ENCODE data around the gene WDR74. TPM values are rescaled to one million over a fixed set of nuclear protein-coding genes. Genes with fewer than 3 reads are reported as not detected.
A peak's percentile ranks its signal among the peaks of the same experiment; 100 is the strongest.

The WDR74 gene
- 31.2 and 34.0 TPM in 2 replicates for total RNA-seq

DNA sequence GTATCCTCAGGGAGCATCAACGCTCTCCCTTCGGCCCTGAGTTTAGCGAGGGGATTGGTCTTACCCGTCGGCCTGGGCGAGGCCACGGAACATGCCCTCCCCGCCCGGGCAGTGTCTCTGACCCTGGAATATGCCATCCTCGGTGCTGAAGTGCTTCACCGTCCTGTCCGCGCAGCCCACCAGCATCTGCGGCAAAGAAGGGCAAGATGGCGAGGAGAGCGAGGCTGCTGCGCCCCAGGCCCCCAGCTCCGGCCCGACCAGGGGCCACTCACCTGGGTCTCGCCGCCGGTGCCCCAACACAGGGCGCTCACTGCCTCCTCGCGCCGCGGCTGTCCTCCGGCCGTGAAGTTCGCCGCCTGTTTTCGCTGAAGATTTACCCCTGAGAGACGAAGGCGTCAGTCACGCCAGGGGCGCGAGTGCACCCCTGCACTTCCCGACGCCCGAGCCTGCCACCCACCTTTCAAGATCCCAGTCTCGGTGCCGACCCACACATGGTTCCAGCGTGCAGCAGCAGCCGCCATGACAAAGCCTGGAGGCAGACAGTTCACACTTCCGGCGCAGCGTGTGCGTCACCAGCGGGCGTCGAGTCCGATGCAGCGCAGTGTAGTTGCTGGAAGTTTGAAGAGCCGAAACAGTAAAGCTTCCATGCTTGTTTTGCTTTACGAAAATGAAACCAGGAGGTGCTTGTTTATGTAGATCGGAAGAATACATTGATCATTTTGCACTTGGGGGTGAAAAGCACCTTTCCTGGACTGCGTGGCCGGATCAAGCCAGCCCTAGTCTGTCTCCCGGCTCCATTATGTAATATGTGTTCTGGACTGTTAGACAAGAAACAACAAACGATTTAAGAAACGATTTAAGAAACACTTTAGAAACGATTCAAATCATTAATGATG lies at the start of gene WDR74:
WDR74 (minus strand) TSS at position 541 of the 896 bp plus-strand sequence; CDS start at position 521, 20 bp downstream.
- peak within 1 kb of the TSS; percentile 95 for H3K4me3 ChIP-seq (ENCODE audit: insufficient read depth, low read length)
- H3K4me2 ChIP-seq (ENCODE audit: insufficient read depth, low read length) = peak within 1 kb of the TSS; percentile 89
- H2AFZ ChIP-seq (ENCODE audit: low read length) = peak within 1 kb of the TSS; percentile 74
- H3K9me3 ChIP-seq (ENCODE audit: low read depth, low read length) = no peaks in the 10 kb centered on the region
- peaks cover 20% of the 10 kb centered on the region for H3K36me3 ChIP-seq (ENCODE audit: insufficient read depth, low read length)
- peaks cover 23% of the 10 kb centered on the region for H3K4me1 ChIP-seq (ENCODE audit: insufficient read depth, low read length)
- TF ChIP-seq, protein P1, sequence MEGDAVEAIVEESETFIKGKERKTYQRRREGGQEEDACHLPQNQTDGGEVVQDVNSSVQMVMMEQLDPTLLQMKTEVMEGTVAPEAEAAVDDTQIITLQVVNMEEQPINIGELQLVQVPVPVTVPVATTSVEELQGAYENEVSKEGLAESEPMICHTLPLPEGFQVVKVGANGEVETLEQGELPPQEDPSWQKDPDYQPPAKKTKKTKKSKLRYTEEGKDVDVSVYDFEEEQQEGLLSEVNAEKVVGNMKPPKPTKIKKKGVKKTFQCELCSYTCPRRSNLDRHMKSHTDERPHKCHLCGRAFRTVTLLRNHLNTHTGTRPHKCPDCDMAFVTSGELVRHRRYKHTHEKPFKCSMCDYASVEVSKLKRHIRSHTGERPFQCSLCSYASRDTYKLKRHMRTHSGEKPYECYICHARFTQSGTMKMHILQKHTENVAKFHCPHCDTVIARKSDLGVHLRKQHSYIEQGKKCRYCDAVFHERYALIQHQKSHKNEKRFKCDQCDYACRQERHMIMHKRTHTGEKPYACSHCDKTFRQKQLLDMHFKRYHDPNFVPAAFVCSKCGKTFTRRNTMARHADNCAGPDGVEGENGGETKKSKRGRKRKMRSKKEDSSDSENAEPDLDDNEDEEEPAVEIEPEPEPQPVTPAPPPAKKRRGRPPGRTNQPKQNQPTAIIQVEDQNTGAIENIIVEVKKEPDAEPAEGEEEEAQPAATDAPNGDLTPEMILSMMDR (IDR thresholded peaks at IDR 0.05; ENCODE audit: extremely low read depth, low read depth, low read length) = no peak
- H3K27ac ChIP-seq (ENCODE audit: low read depth, low read length) = peak within 1 kb of the TSS; percentile 90
- H3K79me2 ChIP-seq (ENCODE audit: insufficient read depth, low read length) = peaks cover 46% of the 10 kb centered on the region
- no peaks in the 10 kb centered on the region for H4K20me1 ChIP-seq (ENCODE audit: insufficient read depth, low read length)
- peak; percentile 96 for DNase-seq (ENCODE audit: insufficient read length, low spot score, missing footprints)
- no peaks in the 10 kb centered on the region for H3K27me3 ChIP-seq (ENCODE audit: insufficient read depth, low read length)

DNA sequence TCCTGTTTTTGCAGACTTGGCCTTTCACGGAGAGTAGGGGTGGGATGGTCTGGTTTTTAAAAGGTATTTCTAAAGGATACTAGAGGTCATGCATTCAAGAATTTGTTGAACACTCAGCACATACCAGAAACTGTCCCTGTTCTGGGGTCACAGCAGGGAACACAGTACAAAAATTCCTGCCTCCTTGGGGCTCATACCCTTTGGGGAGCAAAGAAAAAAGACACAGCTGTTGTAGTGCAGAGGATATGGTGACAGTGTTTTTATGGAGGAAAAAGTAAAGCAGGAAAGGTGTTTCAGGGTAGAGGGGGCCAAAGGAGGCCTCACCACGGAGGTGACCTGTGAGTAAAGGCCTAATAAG lies 49.7 kb upstream of the WDR74 start:
- DNase-seq (ENCODE audit: insufficient read length, low spot score, missing footprints) = peak; percentile 73
- Histone ChIP-seq H3K9me3 (ENCODE audit: low read depth, low read length) (no peaks in the 10 kb centered on the region), H3K79me2 (ENCODE audit: insufficient read depth, low read length) (peaks cover 31% of the 10 kb centered on the region), H3K27me3 (ENCODE audit: insufficient read depth, low read length) (no peaks in the 10 kb centered on the region), H3K4me2 (ENCODE audit: insufficient read depth, low read length) (no peak overlapping the region), H3K4me1 (ENCODE audit: insufficient read depth, low read length) (peaks cover 22% of the 10 kb centered on the region), H3K4me3 (ENCODE audit: insufficient read depth, low read length) (no peak overlapping the region), H4K20me1 (ENCODE audit: insufficient read depth, low read length) (peaks cover 59% of the 10 kb centered on the region), H3K36me3 (ENCODE audit: insufficient read depth, low read length) (peaks cover 56% of the 10 kb centered on the region), H3K27ac (ENCODE audit: low read depth, low read length) (no peak overlapping the region), H2AFZ (ENCODE audit: low read length) (no peak overlapping the region)
- TF ChIP-seq, protein P1 (IDR thresholded peaks at IDR 0.05; ENCODE audit: extremely low read depth, low read depth, low read length) = no peak

DNA sequence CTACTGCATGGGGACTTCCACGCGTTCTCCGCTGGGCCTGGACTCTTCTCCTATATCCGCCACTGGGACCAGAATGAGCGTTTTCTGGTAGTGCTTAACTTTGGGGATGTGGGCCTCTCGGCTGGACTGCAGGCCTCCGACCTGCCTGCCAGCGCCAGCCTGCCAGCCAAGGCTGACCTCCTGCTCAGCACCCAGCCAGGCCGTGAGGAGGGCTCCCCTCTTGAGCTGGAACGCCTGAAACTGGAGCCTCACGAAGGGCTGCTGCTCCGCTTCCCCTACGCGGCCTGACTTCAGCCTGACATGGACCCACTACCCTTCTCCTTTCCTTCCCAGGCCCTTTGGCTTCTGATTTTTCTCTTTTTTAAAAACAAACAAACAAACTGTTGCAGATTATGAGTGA lies 49.0 kb upstream of the WDR74 start:
- TF ChIP-seq, protein P1 (IDR thresholded peaks at IDR 0.05; ENCODE audit: extremely low read depth, low read depth, low read length) = no peak
- Histone ChIP-seq H3K27ac (ENCODE audit: low read depth, low read length) (no peak overlapping the region), H2AFZ (ENCODE audit: low read length) (no peak overlapping the region), H3K4me3 (ENCODE audit: insufficient read depth, low read length) (no peak overlapping the region), H4K20me1 (ENCODE audit: insufficient read depth, low read length) (peaks cover 66% of the 10 kb centered on the region), H3K79me2 (ENCODE audit: insufficient read depth, low read length) (peaks cover 38% of the 10 kb centered on the region), H3K27me3 (ENCODE audit: insufficient read depth, low read length) (no peaks in the 10 kb centered on the region), H3K36me3 (ENCODE audit: insufficient read depth, low read length) (peaks cover 63% of the 10 kb centered on the region), H3K9me3 (ENCODE audit: low read depth, low read length) (no peaks in the 10 kb centered on the region), H3K4me1 (ENCODE audit: insufficient read depth, low read length) (peaks cover 29% of the 10 kb centered on the region), H3K4me2 (ENCODE audit: insufficient read depth, low read length) (no peak overlapping the region)
- DNase-seq (ENCODE audit: insufficient read length, low spot score, missing footprints) = no peak

DNA sequence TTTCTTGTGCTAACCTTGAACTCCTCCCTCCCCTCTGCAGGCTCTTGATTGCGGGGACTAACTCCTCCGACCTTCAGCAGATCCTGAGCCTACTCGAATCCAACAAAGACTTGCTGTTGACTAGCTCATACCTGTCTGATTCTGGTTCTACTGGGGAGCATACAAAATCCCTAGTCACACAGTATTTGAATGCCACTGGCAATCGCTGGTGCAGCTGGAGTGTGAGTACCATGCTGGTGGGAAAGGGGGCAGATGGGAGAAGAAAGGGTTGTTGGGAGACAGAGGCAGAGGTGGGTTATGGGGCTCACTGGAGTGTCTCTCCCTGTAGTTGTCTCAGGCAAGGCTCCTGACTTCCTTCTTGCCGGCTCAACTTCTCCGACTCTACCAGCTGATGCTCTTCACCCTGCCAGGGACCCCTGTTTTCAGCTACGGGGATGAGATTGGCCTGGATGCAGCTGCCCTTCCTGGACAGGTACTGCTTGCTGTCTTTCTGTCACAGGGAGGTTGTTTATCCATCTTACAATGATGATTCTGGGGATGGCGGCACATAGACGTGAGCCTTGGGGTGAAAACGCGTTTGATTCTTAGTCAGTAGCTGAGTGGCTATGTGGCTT lies 45.9 kb upstream of the WDR74 start:
- peaks cover 42% of the 10 kb centered on the region for H3K4me1 ChIP-seq (ENCODE audit: insufficient read depth, low read length)
- no peaks in the 10 kb centered on the region for H3K9me3 ChIP-seq (ENCODE audit: low read depth, low read length)
- H3K79me2 ChIP-seq (ENCODE audit: insufficient read depth, low read length) = peaks cover 63% of the 10 kb centered on the region
- peaks cover 80% of the 10 kb centered on the region for H4K20me1 ChIP-seq (ENCODE audit: insufficient read depth, low read length)
- peaks cover 77% of the 10 kb centered on the region for H3K36me3 ChIP-seq (ENCODE audit: insufficient read depth, low read length)
- no peaks in the 10 kb centered on the region for H3K27me3 ChIP-seq (ENCODE audit: insufficient read depth, low read length)
- TF ChIP-seq, protein P1 (IDR thresholded peaks at IDR 0.05; ENCODE audit: extremely low read depth, low read depth, low read length) = no peak
- no peak overlapping the region for H3K4me3 ChIP-seq (ENCODE audit: insufficient read depth, low read length)
- H3K4me2 ChIP-seq (ENCODE audit: insufficient read depth, low read length) = peak overlapping the region; percentile 63
- no peak overlapping the region for H2AFZ ChIP-seq (ENCODE audit: low read length)
- H3K27ac ChIP-seq (ENCODE audit: low read depth, low read length) = peak overlapping the region; percentile 45
- DNase-seq (ENCODE audit: insufficient read length, low spot score, missing footprints) = peak; percentile 32
